Superior temporal gyrus (tissue), 1 donor: ENCODE data around the gene IFITM1.
"Not testable (repeated sequence)": the region's sequence is repeated elsewhere in the genome, so short reads cannot be mapped to it uniquely, and the experiment has no call there.

Experiments
- DNase-seq: peaks from one replicate; pipeline ENCODE4 v3.0.0-alpha.2; 2016; ENCODE audit errors: extremely low spot score

The IFITM1 gene

DNA sequence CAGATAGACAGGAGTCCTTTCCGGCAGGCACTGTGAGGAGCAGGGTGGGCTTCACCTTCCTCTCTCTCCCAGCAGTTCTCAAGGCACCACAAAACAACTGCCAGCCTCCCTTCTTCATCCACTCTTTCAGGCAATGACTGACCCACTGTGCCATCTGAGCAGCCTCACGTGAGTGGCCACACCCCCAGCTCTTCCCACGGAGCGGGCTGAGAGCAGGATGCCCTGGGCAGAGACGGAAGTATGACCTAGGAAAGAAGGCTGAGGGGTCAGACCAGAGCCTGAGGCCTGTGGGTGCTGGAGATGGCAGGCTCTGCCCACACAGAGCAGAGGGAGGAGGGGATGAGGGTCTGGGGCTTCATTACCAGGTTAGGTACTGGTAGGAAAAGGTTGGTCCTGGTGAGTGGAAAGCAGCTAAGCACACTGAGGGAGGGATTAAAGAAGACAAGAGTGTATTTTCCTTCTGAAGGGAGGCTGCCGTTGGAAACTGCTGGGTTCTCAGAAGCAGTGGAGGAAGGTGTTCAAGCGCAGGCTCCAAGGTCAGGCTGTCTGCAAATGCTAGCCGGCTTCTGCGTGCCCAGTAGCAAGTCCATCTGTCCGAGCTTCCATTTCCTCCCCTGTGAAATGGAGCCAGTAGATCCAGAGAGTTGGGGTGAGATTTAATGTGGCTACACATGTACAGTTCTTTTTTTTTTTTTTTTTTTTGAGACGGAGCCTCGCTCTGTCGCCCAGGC lies 31.0 kb upstream of the IFITM1 start:
- DNase-seq, result no peak

DNA sequence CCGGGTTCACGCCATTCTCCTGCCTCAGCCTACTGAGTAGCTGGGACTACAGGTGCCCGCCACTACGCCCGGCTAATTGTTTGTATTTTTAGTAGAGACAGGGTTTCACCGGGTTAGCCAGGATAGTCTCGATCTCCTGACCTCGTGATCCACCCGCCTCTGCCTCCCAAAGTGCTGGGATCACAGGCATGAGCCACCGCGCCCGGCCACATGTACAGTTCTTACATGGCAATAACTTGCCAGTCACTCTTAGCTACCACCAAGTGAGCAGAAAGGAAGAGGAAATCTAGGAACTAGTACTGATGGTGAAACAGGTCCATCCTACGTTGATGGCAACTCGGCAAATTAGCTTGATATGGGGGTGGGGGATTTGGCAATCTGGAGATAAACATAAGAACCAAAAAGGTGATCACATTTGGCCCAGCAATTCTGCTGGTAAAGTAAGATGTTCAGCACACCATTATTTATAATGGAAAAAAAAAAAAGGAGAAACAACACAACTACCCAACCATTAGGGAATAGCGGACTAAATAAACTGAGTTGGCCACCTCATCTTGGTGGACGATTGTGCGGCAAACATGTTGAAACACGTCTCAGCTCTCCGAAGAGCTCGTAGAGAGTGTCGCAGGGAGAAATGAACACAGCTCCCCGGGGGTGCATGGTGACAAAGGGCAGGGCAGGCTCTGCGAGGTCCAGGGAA lies 30.3 kb upstream of the IFITM1 start:
- no peak for DNase-seq

- no peak for DNase-seq
These were observed 29.5 kb upstream of the IFITM1 start for GRCh38 chr11:284105-285020.

GRCh38 chr11:285021-285893 lies 28.6 kb upstream of the IFITM1 start:
- DNase-seq, result no peak

- no peak for DNase-seq
These were observed 28.0 kb upstream of the IFITM1 start for GRCh38 chr11:285894-286220.

DNA sequence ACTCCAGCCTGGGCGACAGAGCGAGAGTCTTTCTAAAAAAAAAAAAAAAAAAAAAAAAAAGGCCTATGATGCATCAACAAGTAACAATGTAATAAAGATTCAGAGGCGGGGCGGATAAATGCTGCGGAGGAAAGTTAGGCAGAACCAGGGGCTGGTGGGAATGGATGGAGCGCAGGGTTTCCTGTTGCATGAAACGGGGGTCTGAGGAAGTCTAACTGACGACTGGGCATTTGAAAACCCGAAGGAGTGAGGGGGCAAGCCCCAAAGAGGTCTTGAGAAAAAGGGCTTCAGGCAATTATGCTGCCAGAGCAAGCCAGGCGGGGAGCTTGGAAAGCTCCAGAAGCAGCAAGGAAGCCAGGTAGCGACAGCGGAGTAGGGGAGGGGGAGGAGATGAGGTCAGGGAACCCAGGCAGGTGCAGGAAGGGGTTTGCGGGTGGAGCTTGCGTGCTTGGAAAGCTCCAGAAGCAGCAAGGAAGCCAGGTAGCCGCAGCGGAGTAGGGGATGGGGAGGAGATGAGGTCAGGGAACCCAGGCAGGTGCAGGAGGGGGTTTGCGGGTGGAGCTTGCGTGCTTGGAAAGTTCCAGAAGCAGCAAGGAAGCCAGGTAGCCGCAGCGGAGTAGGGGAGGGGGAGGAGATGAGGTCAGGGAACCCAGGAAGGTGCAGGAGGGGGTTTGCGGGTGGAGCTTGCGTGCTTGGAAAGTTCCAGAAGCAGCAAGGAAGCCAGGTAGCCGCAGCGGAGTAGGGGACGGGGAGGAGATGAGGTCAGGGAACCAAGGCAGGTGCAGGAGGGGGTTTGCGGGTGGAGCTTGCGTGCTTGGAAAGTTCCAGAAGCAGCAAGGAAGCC lies 26.6 kb upstream of the IFITM1 start:
- DNase-seq, result not testable (repeated sequence)

DNA sequence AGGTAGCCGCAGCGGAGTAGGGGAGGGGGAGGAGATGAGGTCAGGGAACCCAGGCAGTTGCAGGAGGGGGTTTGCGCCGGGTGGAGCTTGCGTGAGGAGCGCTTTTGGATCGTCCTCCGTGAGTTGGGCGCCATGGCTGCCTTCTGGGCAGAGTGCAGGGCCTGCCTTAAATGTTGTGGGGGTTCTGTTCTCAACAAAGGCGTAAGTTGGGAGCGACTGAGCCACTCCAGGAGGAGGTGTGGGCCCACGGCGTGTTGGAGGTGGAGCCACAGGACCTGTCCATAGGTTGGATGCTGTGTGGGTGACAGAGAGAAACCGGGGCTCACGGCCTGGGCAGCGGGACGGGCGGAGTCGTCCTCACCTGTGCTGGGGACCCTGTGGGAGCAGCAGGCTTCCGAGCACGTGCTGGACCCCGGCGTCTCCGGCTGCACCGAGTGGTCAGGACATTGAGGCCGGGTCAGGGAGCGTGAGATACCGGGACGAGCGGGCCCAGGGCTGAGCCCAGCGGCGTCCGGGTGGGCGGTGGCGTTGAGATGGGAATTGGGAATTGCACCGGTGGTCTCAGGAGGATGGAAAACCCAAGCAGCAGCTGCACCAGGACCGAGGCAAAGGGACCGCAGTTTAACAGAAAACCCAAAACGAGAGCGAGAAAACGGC lies 25.9 kb upstream of the IFITM1 start:
- DNase-seq, result no peak

GRCh38 chr11:288478-289397 lies 25.1 kb upstream of the IFITM1 start, which contains the start of gene PGGHG:
PGGHG (plus strand) TSS chr11:289126; CDS start chr11:289817, 691 bp downstream.
- no peak for DNase-seq

GRCh38 chr11:289398-289711 lies 24.5 kb upstream of the IFITM1 start:
- no peak for DNase-seq

DNA sequence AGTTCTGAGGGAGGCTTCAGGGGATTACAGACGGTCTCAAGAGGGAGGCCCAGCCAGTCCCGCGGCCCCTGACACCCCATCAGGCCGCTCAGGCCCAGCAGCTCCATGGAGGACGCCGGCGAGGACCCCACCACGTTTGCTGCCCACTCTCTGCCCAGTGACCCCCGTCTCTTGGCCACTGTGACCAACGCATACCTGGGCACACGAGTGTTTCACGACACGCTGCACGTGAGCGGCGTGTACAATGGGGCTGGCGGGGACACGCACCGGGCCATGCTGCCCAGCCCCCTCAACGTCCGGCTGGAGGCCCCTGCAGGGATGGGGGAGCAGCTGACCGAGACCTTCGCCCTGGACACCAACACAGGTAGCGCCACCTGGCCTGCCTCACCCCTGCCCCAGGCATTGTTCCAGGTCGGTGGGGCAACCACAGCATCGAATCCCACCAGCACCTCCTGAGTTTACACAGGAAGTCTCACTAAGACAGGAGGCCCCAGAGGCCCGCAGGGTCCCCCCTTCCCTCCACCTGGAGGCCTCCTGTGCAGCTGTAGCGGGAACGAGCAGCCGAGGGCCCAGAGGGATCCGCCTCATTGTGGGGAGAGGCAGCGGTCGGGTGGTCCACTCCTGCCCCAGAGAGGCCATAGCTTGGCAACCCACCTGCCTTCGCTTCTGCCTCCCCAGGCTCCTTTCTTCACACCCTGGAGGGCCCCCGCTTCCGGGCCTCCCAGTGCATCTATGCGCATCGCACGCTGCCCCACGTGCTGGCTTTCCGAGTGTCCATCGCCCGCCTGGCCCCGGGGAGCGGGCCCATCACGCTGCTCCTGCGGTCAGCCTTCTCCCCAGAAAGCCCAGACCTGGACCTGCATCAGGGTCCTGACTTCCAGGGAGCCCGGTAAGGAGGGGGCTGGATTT lies 23.9 kb upstream of the IFITM1 start:
- no peak for DNase-seq

DNA sequence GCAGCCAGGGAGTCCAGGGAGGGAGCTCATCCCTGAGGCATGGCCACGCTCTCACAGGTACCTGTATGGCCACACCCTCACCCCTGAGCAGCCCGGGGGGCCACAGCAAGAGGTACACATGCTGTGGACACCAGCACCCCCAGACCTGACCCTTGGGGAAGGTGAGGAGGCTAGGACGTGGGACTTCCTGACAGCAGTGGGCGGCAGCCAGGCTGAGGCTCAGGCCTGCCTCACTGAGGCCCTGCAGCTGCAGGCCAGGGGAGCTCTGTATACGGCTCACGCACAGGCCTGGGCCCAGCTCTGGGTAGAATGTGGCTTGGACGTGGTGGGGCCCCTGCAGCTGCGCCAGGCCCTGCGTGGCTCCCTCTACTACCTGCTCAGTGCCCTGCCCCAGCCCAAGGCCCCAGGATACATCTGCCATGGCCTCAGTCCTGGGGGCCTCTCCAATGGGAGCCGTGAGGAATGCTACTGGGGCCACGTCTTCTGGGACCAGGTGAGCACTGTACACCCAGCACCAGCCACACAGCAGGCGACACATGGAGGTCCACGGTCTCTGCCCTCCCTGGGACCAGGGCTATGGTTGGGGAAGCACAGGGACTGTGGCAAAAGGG lies 23.1 kb upstream of the IFITM1 start:
- DNase-seq, result no peak

GRCh38 chr11:291281-292210 lies 22.3 kb upstream of the IFITM1 start:
- DNase-seq, result no peak

DNA sequence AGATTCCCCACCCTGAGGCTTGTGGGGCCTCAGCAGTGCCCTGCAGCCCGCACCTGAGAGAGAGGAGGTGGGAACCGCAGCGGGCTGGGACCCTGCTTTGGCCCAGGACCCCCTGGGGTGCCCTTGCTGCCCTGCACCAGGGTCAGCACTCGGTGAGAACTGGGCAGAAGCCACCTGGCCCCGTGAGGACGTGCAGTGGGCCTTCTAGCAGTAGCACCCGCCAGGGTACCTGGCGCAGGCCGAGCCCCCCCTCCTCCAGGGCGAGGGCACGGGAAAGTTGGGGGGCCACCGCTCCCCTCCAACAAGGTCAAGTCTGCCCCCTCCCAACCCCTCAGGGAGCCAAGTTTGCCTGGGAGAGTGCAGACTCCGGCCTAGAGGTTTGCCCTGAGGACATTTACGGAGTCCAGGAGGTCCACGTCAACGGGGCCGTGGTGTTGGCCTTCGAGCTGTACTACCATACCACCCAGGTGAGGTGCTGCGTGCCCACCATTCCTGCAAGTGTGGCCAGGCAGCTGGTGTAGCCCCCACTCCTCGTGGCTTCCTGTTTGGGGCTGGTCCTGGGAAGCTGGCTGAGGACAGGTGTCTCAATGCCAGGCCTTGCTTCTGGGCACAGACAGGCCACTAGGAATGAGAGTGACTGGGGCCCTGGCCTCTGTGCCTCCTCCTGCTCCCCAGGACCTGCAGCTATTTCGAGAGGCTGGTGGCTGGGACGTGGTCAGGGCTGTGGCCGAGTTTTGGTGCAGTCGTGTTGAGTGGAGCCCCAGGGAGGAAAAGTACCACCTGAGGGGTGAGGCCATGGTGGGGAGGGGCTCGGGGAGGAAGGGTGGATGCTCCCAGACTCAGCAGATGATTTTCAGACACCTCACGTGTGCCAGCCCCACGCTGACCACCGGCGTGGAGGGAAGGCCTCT lies 21.4 kb upstream of the IFITM1 start:
- no peak for DNase-seq

GRCh38 chr11:293271-293851 lies 20.5 kb upstream of the IFITM1 start:
- no peak for DNase-seq
